H1 (cell line): ENCODE data around the gene TLE2. TPM values are rescaled to one million over a fixed set of nuclear protein-coding genes. Genes with fewer than 3 reads are reported as not detected.

Experiments used
- CTCF ChIA-PET: fragments of 300-600 bp; sonication (Branson Sonifier 250); formaldehyde crosslinking; loops from one replicate; lab custom pipeline; 2021; ENCODE audit not compliant: partially characterized antibody; lab: Charles Lee
- POLR2A ChIA-PET: fragments of 300-600 bp; sonication (Branson Sonifier 250); formaldehyde crosslinking; loops from one replicate; lab custom pipeline; 2021; ENCODE audit warnings: inconsistent platforms; ENCODE audit not compliant: partially characterized antibody; lab: Charles Lee
- DNase-seq, 2 experiments: peaks; one replicate each; pipeline versions ENCODE4 v3.0.0 to v3.0.0-alpha.2; 2010 to 2022; ENCODE audit warnings: low spot score in 2 of 2, low read depth in 1 of 2, mixed read lengths in 1 of 2
- FAIRE-seq: peaks from 2 replicates; lab custom pipeline; 2011; peaks lifted over from hg19 to GRCh38; lab: Jason Lieb, UNC
- H2AFZ ChIP-seq: 2 replicates; pipeline ENCODE4 v1.8.1; 2012; ENCODE audit warnings: low read length, inconsistent platforms
- H2AK5ac ChIP-seq: 2 replicates; pipeline ENCODE4 v1.6.1; 2013; ENCODE audit warnings: low read depth, low read length
- H2BK120ac ChIP-seq: replicated peaks from 2 replicates; pipeline ENCODE3; 2013; ENCODE audit warnings: low read depth, low read length, inconsistent platforms
- H2BK12ac ChIP-seq: 2 replicates; pipeline ENCODE4 v1.6.1; 2013; ENCODE audit warnings: low read depth, low read length
- H2BK15ac ChIP-seq: 2 replicates; pipeline ENCODE4 v1.6.1; 2013; ENCODE audit warnings: low read length
- H2BK20ac ChIP-seq: 2 replicates; pipeline ENCODE4 v1.6.1; 2013; ENCODE audit warnings: low read length
- H2BK5ac ChIP-seq: 2 replicates; pipeline ENCODE4 v1.6.1; 2013; ENCODE audit warnings: low read depth, low read length
- H3K14ac ChIP-seq: 2 replicates; pipeline ENCODE4 v1.6.1; 2013; ENCODE audit warnings: inconsistent platforms; ENCODE audit not compliant: insufficient read length
- H3K18ac ChIP-seq: 2 replicates; pipeline ENCODE4 v1.6.1; 2013; ENCODE audit warnings: low read length; ENCODE audit errors: extremely low read depth
- H3K23ac ChIP-seq: 2 replicates; pipeline ENCODE4 v1.6.1; 2013; ENCODE audit warnings: inconsistent platforms; ENCODE audit not compliant: insufficient read length
- H3K23me2 ChIP-seq: 2 replicates; pipeline ENCODE4 v1.6.1; 2013; ENCODE audit warnings: low read depth, low read length
- H3K27ac ChIP-seq: 2 replicates; pipeline ENCODE4 v1.6.1; 2011; ENCODE audit warnings: low read depth, low read length, inconsistent platforms
- H3K27me3 ChIP-seq, 4 experiments: replicated peaks in 1 of 4; 1 replicate in 1 of 4; 2 replicates in 3 of 4; pipeline versions ENCODE4 v1.6.1 to v1.8.1; 2011 to 2013; ENCODE audit warnings: low read length in 3 of 4, mild to moderate bottlenecking in 3 of 4, inconsistent platforms in 2 of 4, mixed read lengths in 2 of 4, moderate library complexity in 1 of 4; ENCODE audit not compliant: control insufficient read depth in 3 of 4, insufficient read depth in 3 of 4; ENCODE audit errors: extremely low read depth in 1 of 4
- H3K36me3 ChIP-seq, 4 experiments: 2 replicates each; pipeline versions ENCODE4 v1.6.1 to v1.8.1; 2011 to 2013; ENCODE audit warnings: mild to moderate bottlenecking in 4 of 4, low read length in 3 of 4, moderate library complexity in 2 of 4, control low read depth in 1 of 4, inconsistent platforms in 1 of 4; ENCODE audit not compliant: insufficient read depth in 4 of 4, control insufficient read depth in 2 of 4
- H3K4ac ChIP-seq: replicated peaks from 2 replicates; pipeline ENCODE3; 2013; ENCODE audit warnings: low read length, low read depth, mixed read lengths, inconsistent platforms; ENCODE audit not compliant: insufficient read length
- H3K4me1 ChIP-seq, 4 experiments: replicated peaks in 1 of 4; 1 replicate in 1 of 4; 2 replicates in 3 of 4; pipeline versions ENCODE4 v1.6.1 to v1.8.1; 2011 to 2013; ENCODE audit warnings: low read length in 3 of 4, inconsistent platforms in 2 of 4, mixed read lengths in 1 of 4; ENCODE audit not compliant: insufficient read depth in 4 of 4, control insufficient read depth in 3 of 4
- H3K4me2 ChIP-seq, 2 experiments: 2 replicates each; pipeline versions ENCODE4 v1.6.1 to v1.8.1; 2011 to 2013; ENCODE audit warnings: low read depth in 2 of 2, low read length in 2 of 2, control low read depth in 1 of 2, inconsistent platforms in 1 of 2, mild to moderate bottlenecking in 1 of 2; ENCODE audit not compliant: insufficient read depth in 1 of 2
- H3K4me3 ChIP-seq, 4 experiments: fragments of 200-600, 300-600 bp in 1 of 4; sonication (generic), shearing (Covaris generic), sonication (Bioruptor Twin) in 1 of 4; 2 replicates each; pipeline versions ENCODE4 v1.5.1 to v1.8.1; 2011 to 2016; ENCODE audit warnings: low read length in 4 of 4, low read depth in 3 of 4, control low read depth in 2 of 4, inconsistent platforms in 2 of 4, mild to moderate bottlenecking in 2 of 4, mixed read lengths in 1 of 4, moderate library complexity in 1 of 4; ENCODE audit not compliant: insufficient read depth in 2 of 4; ENCODE audit errors: extremely low read depth in 1 of 4
- H3K56ac ChIP-seq: replicated peaks from 2 replicates; pipeline ENCODE3; 2013; ENCODE audit warnings: low read depth, mild to moderate bottlenecking, mixed read lengths, low read length, inconsistent platforms; ENCODE audit not compliant: insufficient read length
- H3K79me1 ChIP-seq: 2 replicates; pipeline ENCODE4 v1.6.1; 2013; ENCODE audit warnings: low read depth, low read length, control low read depth
- H3K79me2 ChIP-seq, 2 experiments: 2 replicates each; pipeline versions ENCODE4 v1.6.1 to v1.8.1; 2012 to 2013; ENCODE audit warnings: low read length in 2 of 2, mild to moderate bottlenecking in 2 of 2, inconsistent platforms in 1 of 2; ENCODE audit not compliant: insufficient read depth in 2 of 2, control insufficient read depth in 1 of 2
- H3K9ac ChIP-seq, 4 experiments: replicated peaks in 1 of 4; 1 replicate in 1 of 4; 2 replicates in 3 of 4; pipeline versions ENCODE4 v1.6.1 to v1.8.1; 2011 to 2013; ENCODE audit warnings: low read depth in 3 of 4, low read length in 3 of 4, control low read depth in 2 of 4, mild to moderate bottlenecking in 2 of 4, moderate library complexity in 2 of 4, inconsistent platforms in 1 of 4; ENCODE audit errors: extremely low read depth in 1 of 4
- H3K9me3 ChIP-seq, 2 experiments: 2 replicates each; pipeline versions ENCODE4 v1.6.1 to v1.8.1; 2012 to 2013; ENCODE audit warnings: mild to moderate bottlenecking in 2 of 2, moderate library complexity in 2 of 2, control low read depth in 1 of 2, inconsistent platforms in 1 of 2, low read depth in 1 of 2, low read length in 1 of 2, mixed read lengths in 1 of 2; ENCODE audit not compliant: insufficient read depth in 2 of 2
- H4K20me1 ChIP-seq, 2 experiments: replicated peaks in 1 of 2; 2 replicates each; pipeline versions ENCODE3 to v1.8.1; 2011 to 2013; ENCODE audit warnings: inconsistent platforms in 2 of 2, low read length in 2 of 2, mild to moderate bottlenecking in 1 of 2; ENCODE audit not compliant: insufficient read depth in 2 of 2, control insufficient read depth in 1 of 2
- H4K5ac ChIP-seq: 2 replicates; pipeline ENCODE4 v1.6.1; 2013; ENCODE audit warnings: low read length, low read depth, mixed read lengths, inconsistent platforms; ENCODE audit not compliant: insufficient read length
- H4K8ac ChIP-seq: 2 replicates; pipeline ENCODE4 v1.8.0; 2013; ENCODE audit warnings: mild to moderate bottlenecking, moderate library complexity, low read length, inconsistent platforms; ENCODE audit not compliant: insufficient read depth; ENCODE audit errors: extremely low read depth
- H4K91ac ChIP-seq: replicated peaks from 2 replicates; pipeline ENCODE3; 2013; ENCODE audit warnings: low read length, mixed read lengths, inconsistent platforms; ENCODE audit not compliant: insufficient read length
- CREB1 ChIP-seq: IDR thresholded peaks from 2 replicates; pipeline ENCODE4 v1.6.1; 2012; ENCODE audit warnings: inconsistent platforms
- CTBP2 ChIP-seq: IDR thresholded peaks from 2 replicates; pipeline ENCODE4 v1.7.0; 2011; ENCODE audit warnings: borderline replicate concordance, mild to moderate bottlenecking, moderate library complexity, mixed read lengths, low read length; ENCODE audit not compliant: insufficient read depth, insufficient read length
- NANOG ChIP-seq: IDR thresholded peaks from 2 replicates; pipeline ENCODE4 v1.6.1; 2011; ENCODE audit warnings: low read length, low read depth, mild to moderate bottlenecking, inconsistent platforms; ENCODE audit not compliant: insufficient read depth, poor library complexity, severe bottlenecking
- RBBP5 ChIP-seq: IDR thresholded peaks from 2 replicates; pipeline ENCODE4 v1.7.1; 2012; ENCODE audit warnings: low read depth, mild to moderate bottlenecking, inconsistent platforms, low read length, moderate library complexity, borderline replicate concordance
- RFX5 ChIP-seq: IDR thresholded peaks from 2 replicates; pipeline ENCODE4 v1.6.1; 2011; ENCODE audit warnings: low read depth, low read length, improper control_type of control experiment, borderline replicate concordance
- RXRA ChIP-seq: IDR thresholded peaks from 2 replicates; pipeline ENCODE4 v1.6.1; 2011; ENCODE audit warnings: low read depth, mild to moderate bottlenecking, low read length, moderate library complexity; ENCODE audit not compliant: insufficient read depth
- SAP30 ChIP-seq: fragments of 300-600 bp; sonication (generic); IDR thresholded peaks from 2 replicates; pipeline ENCODE4 v1.7.1; 2012; ENCODE audit warnings: low read length, moderate library complexity, mild to moderate bottlenecking, inconsistent platforms; ENCODE audit not compliant: insufficient read depth, insufficient replicate concordance
- SIN3A ChIP-seq, 2 experiments: IDR thresholded peaks in 1 of 2; conservative IDR thresholded peaks in 1 of 2; 2 replicates each; pipeline ENCODE4 v1.6.1; 2011 to 2012; ENCODE audit warnings: low read length in 2 of 2, improper control_type of control experiment in 1 of 2, low read depth in 1 of 2, mild to moderate bottlenecking in 1 of 2
- SP4 ChIP-seq: IDR thresholded peaks from 2 replicates; pipeline ENCODE4 v1.6.1; 2012; ENCODE audit warnings: low read length, inconsistent platforms
- WGBS, 2 experiments: shearing (Covaris generic) in 1 of 2; methylation state at CpG; one replicate each; pipeline versions ENCODE4 v1.1.6 to v1.1.7; 2013 to 2015; ENCODE audit warnings: low lambda C conversion rate in 2 of 2, mixed read lengths in 2 of 2, inconsistent platforms in 1 of 2, low coverage in 1 of 2, missing lambda C conversion rate in 1 of 2; ENCODE audit not compliant: insufficient replicate concordance in 2 of 2, insufficient coverage in 1 of 2, insufficient read length in 1 of 2; ENCODE audit errors: extremely low coverage in 1 of 2, missing lambda C conversion rate in 1 of 2; 5-methylcytosine and 5-hydroxymethylcytosine counted together
- polyA plus RNA-seq, 7 experiments: library from polyadenylated mRNA; depleted of rRNA in 3 of 7; stranded (reverse) in 5 of 7; unstranded in 2 of 7; fragments of >200 nt in 5 of 7; fragments of 200-250 nt in 2 of 7; gene quantifications; 1 replicate in 5 of 7; 2 replicates in 1 of 7; 4 replicates in 1 of 7; pipeline versions ENCODE4 v1.2.1 to v1.2.3, GENCODE V29; 2011 to 2013; ENCODE audit warnings: missing spikeins in 2 of 7, mixed read lengths in 2 of 7
- total RNA-seq: library from RNA; stranded (reverse); fragmentation: NEBNext Ultra II Directional; extraction: Animal tissue kit (Norgen Biotek cat#: 25700); gene quantifications from 2 replicates; pipeline ENCODE4 v1.2.1, GENCODE V29; 2021

The TLE2 gene
- total and polyA plus RNA-seq, 2 of the 8 experiments (the other 6 are each of a cell fraction or from before 2014, with no cell fraction given) = 8.0 to 11.5 TPM

GRCh38 chr19:3049089-3049488 is 20.0 kb upstream of the TLE2 start:
- no peak overlapping the region for H4K8ac ChIP-seq
- H3K14ac ChIP-seq = no peak overlapping the region
- CTCF ChIA-PET = interaction anchor here (1.7 kb wide), 1 partner anchor 12 kb away, joined by 4 read pairs; no protein-coding TSS in a partner anchor
- no peak overlapping the region for H2BK120ac ChIP-seq
- H3K27me3 ChIP-seq = peaks cover 0 to 2% (median 0%) of the 10 kb centered on the region in 4 experiments; a peak in 3 of 7 replicates
- H3K4me3 ChIP-seq = no peak overlapping the region
- 87% methylated on average over 3 of the region's 3 CpGs; no CpG with 5 or more reads in 1 of the 2 experiments for WGBS, 2 experiments
- peaks cover 0 to 3% of the 10 kb centered on the region in 2 experiments for H4K20me1 ChIP-seq
- H3K36me3 ChIP-seq = peaks cover 0 to 5% (median 0%) of the 10 kb centered on the region in 4 experiments; a peak in 3 of 8 replicates
- peaks cover 3% of the 10 kb centered on the region; the same call in 1 of the 2 replicates for H3K23me2 ChIP-seq
- TF ChIP-seq SAP30 (no peak), SP4 (no peak), RBBP5 (no peak), NANOG (no peak), CREB1 (no peak), CTBP2 (no peak), SIN3A (conservative IDR thresholded peaks at IDR 0.05 in 1 of 2, IDR thresholded peaks at IDR 0.05 in 1 of 2; ENCODE audit: low read depth in 1 of 2, low read length in 2 of 2) (no peak), RFX5 (no peak), RXRA (no peak)
- H2BK15ac ChIP-seq = no peak overlapping the region
- H2BK5ac ChIP-seq = no peak overlapping the region
- H4K5ac ChIP-seq = no peak overlapping the region
- no peak overlapping the region for H3K4me2 ChIP-seq
- no peak overlapping the region for H3K23ac ChIP-seq
- 0 out of 2 replicates have a peak overlapping the region, but pooled peaks have one; percentile 17 for H2BK12ac ChIP-seq
- no peak overlapping the region for H3K18ac ChIP-seq
- H3K9ac ChIP-seq = no peak overlapping the region
- POLR2A ChIA-PET = interaction anchor here (0.6 to 4.4 kb wide), 2 partner anchors 12 to 16 kb away, joined by 3 to 56 read pairs; no protein-coding TSS in a partner anchor
- FAIRE-seq (no peak), DNase-seq (no peak)
- H3K79me1 ChIP-seq = no peaks in the 10 kb centered on the region
- H3K4ac ChIP-seq = no peak overlapping the region
- no peaks in the 10 kb centered on the region for H3K9me3 ChIP-seq
- no peak overlapping the region for H2BK20ac ChIP-seq
- no peaks in the 10 kb centered on the region for H3K79me2 ChIP-seq
- peaks cover 7 to 13% (median 10%) of the 10 kb centered on the region in 4 experiments for H3K4me1 ChIP-seq
- no peak overlapping the region for H3K56ac ChIP-seq
- 0 out of 2 replicates have a peak overlapping the region, but pooled peaks have one; percentile 48 for H2AK5ac ChIP-seq
- H2AFZ ChIP-seq = no peak overlapping the region
- H4K91ac ChIP-seq = no peak overlapping the region
- no peak overlapping the region for H3K27ac ChIP-seq
